Testis (tissue), 2 donors: ENCODE results near the gene LMTK3.

Experiments used
- POLR2A ChIP-seq: fragments of 450-650 bp; IDR thresholded peaks from one replicate; pipeline ENCODE4 v1.6.1; 2017; ENCODE audit warnings: antibody characterized with exemption, mild to moderate bottlenecking, moderate library complexity
- TF ChIP-seq, protein P1 (sequence below), 3 experiments: fragments of 450-650 bp in 2 of 3; fragments of 200-600 bp in 1 of 3; sonication (generic) in 1 of 3; IDR thresholded peaks; one replicate each; pipeline ENCODE4 v1.5.1; 2016 to 2019; ENCODE audit warnings: antibody characterized with exemption in 3 of 3, mild to moderate bottlenecking in 2 of 3, moderate library complexity in 1 of 3

GRCh38 chr19:48518207-48518606 lies 6.6 kb upstream of the LMTK3 start:
- TF ChIP-seq, protein P1, sequence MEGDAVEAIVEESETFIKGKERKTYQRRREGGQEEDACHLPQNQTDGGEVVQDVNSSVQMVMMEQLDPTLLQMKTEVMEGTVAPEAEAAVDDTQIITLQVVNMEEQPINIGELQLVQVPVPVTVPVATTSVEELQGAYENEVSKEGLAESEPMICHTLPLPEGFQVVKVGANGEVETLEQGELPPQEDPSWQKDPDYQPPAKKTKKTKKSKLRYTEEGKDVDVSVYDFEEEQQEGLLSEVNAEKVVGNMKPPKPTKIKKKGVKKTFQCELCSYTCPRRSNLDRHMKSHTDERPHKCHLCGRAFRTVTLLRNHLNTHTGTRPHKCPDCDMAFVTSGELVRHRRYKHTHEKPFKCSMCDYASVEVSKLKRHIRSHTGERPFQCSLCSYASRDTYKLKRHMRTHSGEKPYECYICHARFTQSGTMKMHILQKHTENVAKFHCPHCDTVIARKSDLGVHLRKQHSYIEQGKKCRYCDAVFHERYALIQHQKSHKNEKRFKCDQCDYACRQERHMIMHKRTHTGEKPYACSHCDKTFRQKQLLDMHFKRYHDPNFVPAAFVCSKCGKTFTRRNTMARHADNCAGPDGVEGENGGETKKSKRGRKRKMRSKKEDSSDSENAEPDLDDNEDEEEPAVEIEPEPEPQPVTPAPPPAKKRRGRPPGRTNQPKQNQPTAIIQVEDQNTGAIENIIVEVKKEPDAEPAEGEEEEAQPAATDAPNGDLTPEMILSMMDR (IDR thresholded peaks at IDR 0.05) = no peak
- no peak for TF ChIP-seq POLR2A
